NCI-H1436 treated with DMSO at 0.1 percent for 48 hours (cell line): Measurements from ENCODE around the gene TLX1.

Experiments
- DNase-seq: peaks from one replicate; lab custom pipeline; 2025; lab: John Stamatoyannopoulos, UW

Gene TLX1

DNA sequence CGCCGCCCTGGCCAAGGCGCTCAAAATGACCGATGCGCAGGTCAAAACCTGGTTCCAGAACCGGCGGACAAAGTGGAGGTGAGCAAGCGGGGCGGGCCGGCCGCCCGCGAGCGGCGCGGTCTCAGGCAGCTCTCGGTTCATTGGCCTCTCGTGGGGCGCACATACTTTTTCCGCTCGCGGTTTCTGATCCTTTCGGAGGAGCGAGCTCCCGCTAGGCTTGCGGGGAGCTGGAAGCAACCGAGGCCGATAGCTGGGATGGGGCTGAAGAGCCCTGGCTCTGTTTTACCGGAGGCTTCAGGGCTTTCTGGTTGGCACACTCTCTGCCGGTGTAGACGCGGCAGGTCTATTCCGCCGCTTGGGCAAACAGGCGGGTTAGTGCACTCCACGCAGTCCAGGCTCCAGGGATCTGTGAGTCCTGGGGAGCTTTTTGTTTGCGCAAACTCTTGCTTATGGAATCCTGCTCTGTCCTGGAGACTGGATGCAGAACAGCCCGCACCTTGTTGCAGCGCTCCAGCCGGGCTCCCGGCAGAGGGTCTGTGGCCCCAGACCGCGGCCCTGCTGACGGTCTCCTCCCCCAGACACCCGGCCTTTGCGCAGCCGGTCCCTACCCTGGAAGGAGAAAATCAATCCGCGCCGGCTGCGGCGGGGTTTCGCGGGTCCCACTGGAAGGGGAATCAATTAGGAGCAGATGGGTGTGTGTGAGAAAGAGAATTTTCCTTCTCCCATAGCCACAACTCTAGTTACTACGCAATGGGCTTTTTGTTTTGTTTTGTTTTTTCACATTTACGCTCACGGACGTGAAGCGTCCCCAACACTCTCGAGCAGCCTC lies 3.4 kb downstream of the TLX1 start:
- no peak for DNase-seq

DNA sequence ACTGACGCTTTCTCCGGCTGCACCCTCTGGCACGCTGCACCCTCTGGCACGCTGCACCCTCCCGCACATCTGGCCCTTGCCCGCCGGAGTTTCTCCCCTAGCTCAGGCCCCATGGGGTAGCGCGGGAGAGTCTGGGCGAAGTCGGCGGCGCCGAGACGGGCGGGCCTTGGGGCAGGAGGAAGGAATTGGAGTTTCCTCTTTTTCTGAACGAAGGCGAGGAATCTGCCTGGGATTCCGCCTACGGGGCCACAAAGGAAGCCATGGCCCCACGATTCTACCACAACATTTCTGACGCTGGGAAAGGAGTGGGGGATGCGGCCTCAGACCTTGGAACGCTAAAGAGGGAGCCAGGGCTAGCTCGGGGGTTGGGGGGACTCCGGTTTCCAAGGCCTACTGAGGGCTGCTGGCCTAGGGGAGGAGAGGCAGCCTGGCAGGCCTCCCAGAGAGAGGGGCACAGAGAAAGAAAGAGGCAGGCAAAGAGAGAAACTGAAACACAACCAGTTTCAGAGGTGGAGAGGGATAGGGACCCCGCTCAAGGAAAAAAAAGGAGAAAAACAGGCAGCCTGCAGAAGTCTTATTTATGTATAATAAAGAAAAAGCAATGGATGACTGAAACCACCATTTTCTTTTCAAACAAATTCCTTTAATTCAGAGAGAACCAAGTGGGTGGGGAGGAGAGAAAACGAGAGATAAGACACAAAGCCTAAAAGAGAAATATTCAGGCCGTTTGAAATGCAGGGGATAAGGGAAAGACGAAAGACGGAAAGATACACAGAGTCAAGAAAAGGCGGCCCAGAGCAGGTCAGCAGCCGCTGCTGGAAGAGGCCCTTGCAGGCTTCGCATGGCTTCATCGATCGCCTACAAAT lies 4.3 kb downstream of the TLX1 start:
- no peak for DNase-seq

GRCh38 chr10:101136007-101136707 lies 5.1 kb downstream of the TLX1 start:
- no peak for DNase-seq

GRCh38 chr10:101136708-101137121 lies 5.6 kb downstream of the TLX1 start:
- no peak for DNase-seq

DNA sequence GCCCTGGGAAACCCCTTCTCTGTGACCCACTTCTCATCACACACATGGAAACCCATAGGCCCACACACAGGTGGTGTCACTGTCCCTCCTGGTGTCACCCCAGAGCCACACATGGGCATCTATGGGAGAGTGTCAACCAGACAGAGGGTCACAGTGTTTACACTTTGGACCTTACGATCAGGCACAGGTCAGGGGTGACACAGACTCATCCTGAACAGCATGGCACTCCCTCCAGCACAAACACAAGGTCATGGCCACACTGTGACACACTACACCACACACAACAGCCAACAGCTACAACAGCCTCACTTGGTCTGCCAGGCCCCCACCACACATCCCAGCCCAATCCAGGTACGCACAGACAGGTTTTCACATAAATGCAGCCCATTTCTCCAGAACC lies 6.2 kb downstream of the TLX1 start:
- no peak for DNase-seq

GRCh38 chr10:101138788-101139420 lies 7.8 kb downstream of the TLX1 start:
- no peak for DNase-seq

- no peak for DNase-seq
Observed at GRCh38 chr10:101139421-101139911, 8.4 kb downstream of the TLX1 start.

- DNase-seq, result no peak
Observed at GRCh38 chr10:101140084-101140949, 9.2 kb downstream of the TLX1 start.

DNA sequence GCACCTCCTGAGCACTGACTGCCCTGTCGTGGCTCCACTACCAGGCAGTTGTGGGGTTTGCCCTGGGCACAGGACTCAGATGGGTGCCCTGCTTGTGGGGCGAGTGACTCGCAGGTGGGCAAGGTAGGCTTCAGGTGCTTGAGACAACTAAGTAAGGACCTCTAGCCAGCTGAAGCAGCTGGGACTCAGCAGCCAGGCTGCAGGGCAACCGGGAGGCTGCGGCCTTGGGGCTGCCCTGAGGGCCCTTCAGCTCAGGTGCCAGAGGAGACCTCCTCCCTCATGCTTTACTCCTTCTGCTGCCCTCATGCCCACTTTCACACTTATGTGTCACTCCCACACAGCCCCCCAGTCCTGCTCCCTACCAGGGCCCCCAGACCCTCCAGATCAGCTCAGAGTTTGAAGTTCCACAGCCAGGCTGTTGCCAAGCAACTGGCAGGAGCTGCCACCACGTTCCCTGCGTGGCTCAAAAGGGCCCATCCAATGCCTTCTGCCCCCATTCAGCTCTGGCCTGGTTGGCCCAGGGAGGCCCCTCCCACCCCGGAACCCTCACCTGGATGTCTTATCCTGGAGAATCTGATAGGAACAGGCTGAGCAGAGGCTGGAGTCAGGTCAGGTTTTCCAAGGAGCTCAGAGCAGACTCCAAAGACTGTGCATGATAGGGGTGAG lies 10.0 kb downstream of the TLX1 start:
- DNase-seq, result no peak

GRCh38 chr10:101141616-101142532 lies 10.8 kb downstream of the TLX1 start:
- DNase-seq, result peak; percentile 10

GRCh38 chr10:101142533-101143344 lies 11.6 kb downstream of the TLX1 start:
- no peak for DNase-seq

GRCh38 chr10:101143345-101143630 lies 12.2 kb downstream of the TLX1 start:
- no peak for DNase-seq

DNA sequence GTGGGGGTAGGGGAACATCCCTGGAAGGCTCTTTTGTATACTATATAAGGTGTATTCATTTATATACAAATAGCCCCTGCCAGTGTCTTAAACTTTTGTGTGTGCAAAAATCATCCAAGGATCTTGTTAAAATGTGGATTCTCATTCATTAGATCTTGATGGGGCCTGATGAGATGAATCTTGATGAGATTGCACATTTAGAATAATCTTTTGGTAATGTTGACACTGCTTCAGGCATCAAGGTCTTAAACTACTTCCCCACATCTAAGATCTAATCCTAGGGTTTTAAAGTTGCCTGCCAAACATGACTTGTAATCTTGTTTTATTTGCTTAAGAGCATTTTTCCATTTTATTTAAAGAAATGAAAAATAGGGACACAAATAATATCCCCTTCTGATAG lies 13.0 kb downstream of the TLX1 start:
- DNase-seq, result no peak

DNA sequence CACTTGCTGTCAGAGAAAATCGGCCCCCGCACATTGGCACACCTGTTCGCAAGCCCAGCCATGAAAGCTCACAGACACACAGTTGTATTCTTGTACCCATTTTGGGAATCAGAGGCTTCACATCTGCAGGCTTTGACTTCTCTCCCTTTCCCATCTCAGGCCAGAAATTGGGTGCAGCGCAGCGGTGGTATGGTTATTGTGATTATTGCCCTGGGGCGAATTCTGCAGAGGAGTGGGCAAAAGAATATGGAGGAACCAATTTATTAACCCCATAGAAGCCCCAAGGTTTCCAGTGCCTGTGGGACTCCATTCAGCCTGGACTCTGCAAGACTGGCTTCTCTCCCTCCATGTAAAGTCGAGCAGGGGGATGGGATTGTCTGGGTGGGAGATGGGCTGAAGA lies 14.0 kb downstream of the TLX1 start:
- no peak for DNase-seq

GRCh38 chr10:101145750-101146391 lies 14.8 kb downstream of the TLX1 start:
- no peak for DNase-seq

- DNase-seq, result no peak
Observed at GRCh38 chr10:101146392-101147251, 15.5 kb downstream of the TLX1 start.

DNA sequence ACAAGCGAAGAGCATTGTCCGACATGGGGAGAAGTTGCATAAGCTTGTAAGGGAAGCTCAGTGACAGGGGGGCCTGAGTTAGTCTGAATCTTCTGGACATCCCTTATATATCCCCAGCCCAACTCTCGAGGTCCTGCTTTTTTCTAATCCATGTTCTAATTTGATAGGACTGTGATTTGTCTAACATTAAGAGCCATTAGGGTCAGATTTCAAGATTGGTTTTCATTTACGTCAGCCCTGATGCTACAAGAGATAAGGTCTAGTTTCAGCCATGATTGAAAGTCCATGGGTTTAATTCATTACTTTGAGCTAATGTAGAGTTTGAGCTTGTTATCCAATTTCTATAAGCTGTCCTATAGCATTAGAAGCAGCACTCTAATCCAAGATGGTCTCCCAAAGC lies 20.3 kb downstream of the TLX1 start:
- DNase-seq, result no peak
